GM08714 (cell line): Measurements from ENCODE around the gene TMEM171.

ENCODE experiments used
- H3K4me3 ChIP-seq: fragments of 200-500 bp; sonication (Bioruptor generic); 2 replicates; pipeline ENCODE4 v1.5.1; 2014; ENCODE audit warnings: mild to moderate bottlenecking, low read length, inconsistent platforms
- ZNF274 ChIP-seq: IDR thresholded peaks from 2 replicates; pipeline ENCODE4 v1.6.1; 2012; ENCODE audit warnings: mild to moderate bottlenecking, low read depth, low read length

TMEM171 gene

DNA sequence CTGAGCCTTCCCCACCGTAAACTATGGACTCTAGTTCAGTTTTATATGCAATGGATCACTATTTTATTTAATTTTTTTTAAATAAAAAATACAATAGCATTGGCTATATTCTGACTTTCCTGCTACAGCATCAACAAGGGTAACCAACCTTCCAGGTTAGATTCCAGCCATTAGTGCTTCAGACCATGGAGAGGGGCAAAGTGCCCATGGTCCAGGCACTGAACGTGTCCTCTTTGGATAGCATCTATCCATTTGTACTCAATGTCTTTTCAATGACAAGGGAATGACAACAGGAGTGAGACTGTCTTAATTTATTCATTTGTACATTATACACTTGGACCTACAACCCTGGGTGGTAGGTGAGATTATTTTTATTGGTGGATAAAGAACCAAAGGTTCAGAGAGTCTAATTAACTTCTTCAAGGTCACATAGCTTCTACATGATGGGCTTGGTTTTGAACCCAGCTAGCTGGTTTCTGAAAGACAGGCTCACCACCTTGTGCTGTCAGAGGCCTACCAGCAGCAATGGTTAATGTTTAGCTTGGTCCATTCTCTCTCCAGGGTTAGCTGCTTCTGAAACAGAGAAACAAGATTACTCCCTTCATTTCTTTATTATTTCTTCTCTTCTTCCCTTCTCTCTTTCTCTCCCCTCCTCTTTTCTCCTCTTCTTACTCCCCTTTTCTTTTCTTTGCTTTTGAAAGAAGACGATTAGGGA, 11.5 kb downstream of the TMEM171 start:
- H3K4me3 ChIP-seq, result no peak overlapping the region
- TF ChIP-seq ZNF274, result no peak

DNA sequence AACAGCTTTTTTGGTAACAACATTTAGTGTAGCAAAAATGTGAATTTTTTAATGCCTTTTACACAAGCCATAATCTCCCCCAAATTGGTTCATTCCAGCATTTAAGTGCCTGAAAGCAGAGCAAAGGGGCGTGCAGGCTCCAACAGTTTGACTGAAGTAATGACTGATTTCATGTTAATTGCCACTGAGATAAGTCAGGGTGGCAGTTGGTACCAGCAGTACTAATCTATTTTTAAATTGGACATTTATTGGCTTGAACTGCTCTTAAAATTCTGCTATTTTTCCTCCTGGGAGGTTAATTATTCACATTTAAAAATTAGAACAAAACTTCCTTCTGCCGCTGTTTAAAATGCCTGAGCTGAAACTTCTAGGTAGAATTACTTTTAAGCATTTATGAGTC, 12.4 kb downstream of the TMEM171 start:
- TF ChIP-seq ZNF274, result no peak
- H3K4me3 ChIP-seq, result no peak overlapping the region

- TF ChIP-seq ZNF274, result no peak
- no peak overlapping the region for H3K4me3 ChIP-seq
Observed at GRCh38 chr5:73135021-73135420, 14.6 kb downstream of the TMEM171 start.

- no peak overlapping the region for H3K4me3 ChIP-seq
- TF ChIP-seq ZNF274, result no peak
Observed at GRCh38 chr5:73135429-73136054, 15.2 kb downstream of the TMEM171 start.

GRCh38 chr5:73136055-73136562, 15.7 kb downstream of the TMEM171 start:
- TF ChIP-seq ZNF274, result no peak
- H3K4me3 ChIP-seq, result no peak overlapping the region

- TF ChIP-seq ZNF274, result no peak
- H3K4me3 ChIP-seq, result no peak overlapping the region
Observed at GRCh38 chr5:73137563-73138530, 17.5 kb downstream of the TMEM171 start.

GRCh38 chr5:73139485-73139884, 19.1 kb downstream of the TMEM171 start:
- no peak overlapping the region for H3K4me3 ChIP-seq
- TF ChIP-seq ZNF274, result no peak

- no peak for TF ChIP-seq ZNF274
- H3K4me3 ChIP-seq, result no peak overlapping the region
Observed at GRCh38 chr5:73140801-73141200, 20.4 kb downstream of the TMEM171 start.

DNA sequence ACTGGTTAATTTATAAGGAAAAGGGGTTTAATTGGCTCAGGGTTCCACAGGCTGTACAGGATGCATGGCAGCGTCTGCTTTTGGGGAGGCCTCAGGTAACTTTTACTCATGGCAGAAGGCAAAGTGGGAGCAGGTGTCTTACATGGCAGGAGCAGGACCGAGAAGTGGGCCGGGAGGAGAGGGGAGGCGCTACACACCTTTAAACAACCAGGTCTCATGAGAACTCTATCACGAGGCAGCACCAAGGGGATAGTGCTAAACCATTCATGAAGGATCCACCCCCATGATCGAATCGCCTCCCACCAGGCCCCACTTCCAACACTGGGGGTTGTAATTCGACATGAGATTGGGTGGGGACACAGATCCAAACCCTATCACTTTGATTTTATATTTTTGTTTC, 21.7 kb downstream of the TMEM171 start:
- H3K4me3 ChIP-seq, result no peak overlapping the region
- TF ChIP-seq ZNF274, result no peak

DNA sequence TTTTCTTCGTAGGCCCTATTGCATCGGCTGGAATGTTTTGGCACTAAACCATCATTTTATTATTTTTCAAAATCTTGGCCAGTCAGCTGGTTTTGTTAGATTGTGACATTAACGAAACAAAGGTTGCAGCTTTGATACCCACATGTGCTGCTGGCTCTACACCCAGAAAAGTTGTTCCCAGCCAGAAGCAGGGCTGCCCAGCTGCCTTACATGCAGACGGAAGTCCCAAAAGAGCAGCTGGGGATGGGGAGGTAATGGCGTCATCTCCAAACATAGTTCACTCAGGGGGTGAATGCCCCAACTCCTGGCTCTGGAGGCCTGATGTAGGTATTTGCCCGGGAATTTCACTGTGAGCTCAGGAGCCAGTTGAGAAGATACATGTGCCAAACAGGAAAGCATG, 23.3 kb downstream of the TMEM171 start:
- TF ChIP-seq ZNF274, result no peak
- H3K4me3 ChIP-seq, result no peak overlapping the region

- H3K4me3 ChIP-seq, result no peak overlapping the region
- TF ChIP-seq ZNF274, result no peak
Observed at GRCh38 chr5:73149540-73149939, 29.2 kb downstream of the TMEM171 start.

GRCh38 chr5:73150876-73151275, 30.5 kb downstream of the TMEM171 start:
- TF ChIP-seq ZNF274, result no peak
- no peak overlapping the region for H3K4me3 ChIP-seq

DNA sequence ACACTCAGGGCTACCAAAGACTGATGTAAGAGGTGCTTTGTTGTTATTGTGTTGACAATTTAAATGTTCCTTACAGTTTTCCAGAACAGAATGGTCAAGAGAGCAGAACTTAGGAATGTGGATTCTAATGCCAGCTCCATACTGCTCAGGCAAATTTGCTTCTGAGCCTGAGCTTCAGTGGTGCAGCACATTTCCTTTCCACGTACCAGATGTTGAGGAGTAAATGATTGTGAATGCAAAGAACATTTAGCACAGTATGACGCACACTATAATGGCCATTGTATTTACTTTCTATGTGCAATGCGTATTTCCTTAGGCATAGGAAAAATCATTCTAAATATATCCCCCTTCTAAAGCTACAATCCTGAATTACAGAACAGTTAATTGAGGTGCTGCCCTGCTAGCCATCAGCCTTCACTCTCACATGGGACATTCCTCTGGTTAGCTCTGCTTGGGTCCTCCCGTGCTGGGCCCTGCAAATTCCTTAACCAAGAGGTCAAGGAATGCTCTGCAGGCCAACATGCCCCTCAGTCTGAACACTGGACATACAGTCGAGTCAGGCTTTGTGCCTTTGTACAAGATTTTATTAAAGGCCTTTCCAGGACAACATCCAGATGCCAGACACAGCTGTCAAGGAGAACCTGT, 31.5 kb downstream of the TMEM171 start:
- no peak overlapping the region for H3K4me3 ChIP-seq
- no peak for TF ChIP-seq ZNF274
